Germinal center (tissue), 1 donor: ENCODE results near the gene TAF9.
"Not testable (repeated sequence)": the region's sequence is repeated elsewhere in the genome, so short reads cannot be mapped to it uniquely, and the experiment has no call there.

Source experiments
- DNase-seq: peaks from one replicate; pipeline ENCODE4 v3.0.0; 2012; ENCODE audit warnings: mixed read lengths, low spot score

TAF9 gene, protein sequence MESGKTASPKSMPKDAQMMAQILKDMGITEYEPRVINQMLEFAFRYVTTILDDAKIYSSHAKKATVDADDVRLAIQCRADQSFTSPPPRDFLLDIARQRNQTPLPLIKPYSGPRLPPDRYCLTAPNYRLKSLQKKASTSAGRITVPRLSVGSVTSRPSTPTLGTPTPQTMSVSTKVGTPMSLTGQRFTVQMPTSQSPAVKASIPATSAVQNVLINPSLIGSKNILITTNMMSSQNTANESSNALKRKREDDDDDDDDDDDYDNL

DNA sequence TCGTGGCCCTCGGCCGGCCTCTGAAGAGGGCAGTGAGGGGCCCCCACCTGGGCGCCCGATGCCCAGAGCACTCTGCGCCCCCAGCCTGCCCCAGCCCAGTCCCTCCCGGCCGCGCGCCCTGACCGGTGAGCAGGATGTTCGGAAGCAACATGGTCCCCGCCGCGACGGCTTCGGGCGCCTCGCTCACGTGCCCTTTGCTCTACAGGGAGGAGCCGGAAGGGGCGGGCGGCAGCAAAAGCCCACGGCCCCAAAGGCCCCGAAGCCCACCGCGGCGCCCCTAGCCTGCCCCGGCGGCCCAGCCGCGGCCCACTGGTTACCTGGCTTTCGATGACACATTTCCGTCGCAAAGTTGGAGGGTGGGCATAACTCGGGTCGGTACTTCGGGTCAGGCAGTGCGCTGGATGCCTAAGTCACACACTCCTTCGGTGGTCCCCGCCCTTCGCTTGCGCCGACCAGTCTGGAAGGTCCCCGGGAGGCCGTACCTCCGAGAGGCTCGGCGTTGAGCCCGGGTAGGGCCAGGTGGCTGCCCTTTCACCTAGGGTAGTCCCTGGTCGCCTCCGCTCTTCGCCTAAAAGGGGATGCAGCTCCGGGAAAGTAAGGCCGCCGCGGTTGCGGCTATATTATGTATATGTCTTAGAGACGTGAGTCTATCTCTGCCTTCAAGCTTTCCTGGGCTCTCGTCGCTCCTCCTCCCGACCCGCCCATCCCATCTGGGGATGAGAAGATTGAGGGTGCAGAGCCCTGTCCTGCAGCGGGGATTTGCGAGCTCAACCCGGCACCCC is at the start of gene TAF9, which contains the start of the genes AK6 and RAD17:
TSS of gene TAF9 (minus strand) at position 181 of the 782 bp plus-strand sequence. CDS start 3,783 bp downstream, outside the sequence.
TSS of gene AK6 (minus strand) at position 181 of the 782 bp plus-strand sequence. CDS start at position 151, 30 bp downstream.
TSS of gene RAD17 (plus strand) at position 479 of the 782 bp plus-strand sequence. CDS start 2,391 bp downstream, outside the sequence.
- DNase-seq, result peak; percentile 90

DNA sequence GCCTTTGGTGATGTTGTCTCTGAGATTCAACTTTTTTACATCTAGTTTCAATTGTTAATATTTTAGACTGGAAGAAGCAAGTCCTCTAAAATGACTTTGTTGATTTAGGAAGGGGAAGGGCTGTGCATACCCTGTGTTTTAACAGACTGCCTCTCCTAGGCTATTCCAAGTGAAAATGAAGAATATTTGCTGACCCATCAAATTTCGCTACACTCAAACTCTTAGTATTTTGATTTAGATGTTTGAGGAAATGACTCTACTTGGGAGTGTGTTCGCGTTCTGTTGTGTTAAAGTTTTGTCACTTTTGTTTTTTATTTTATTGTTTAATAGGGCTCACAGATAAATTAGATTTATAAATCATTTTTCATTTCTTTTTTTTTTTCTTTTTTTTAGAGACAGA is 49.2 kb upstream of the TAF9 start:
- DNase-seq, result no peak

DNA sequence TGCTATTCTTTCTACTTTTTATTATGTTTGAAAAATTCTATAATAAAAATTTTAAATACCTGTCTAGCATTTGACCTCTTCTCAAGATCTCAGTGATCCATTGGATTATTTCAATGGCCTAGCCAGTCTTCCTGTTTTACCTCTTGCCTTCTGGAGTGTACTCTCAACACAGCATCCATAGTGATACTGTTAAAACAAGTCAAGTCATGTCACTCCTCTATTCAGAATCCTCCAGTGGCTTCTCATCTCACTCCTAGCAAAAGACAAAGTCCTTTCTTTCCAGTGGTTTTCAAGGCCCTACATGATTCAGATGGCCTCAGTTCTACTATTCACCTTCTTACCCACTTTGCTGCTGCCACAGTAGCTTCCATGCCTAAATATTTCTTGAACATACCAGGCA is 47.4 kb upstream of the TAF9 start:
- DNase-seq, result no peak

DNA sequence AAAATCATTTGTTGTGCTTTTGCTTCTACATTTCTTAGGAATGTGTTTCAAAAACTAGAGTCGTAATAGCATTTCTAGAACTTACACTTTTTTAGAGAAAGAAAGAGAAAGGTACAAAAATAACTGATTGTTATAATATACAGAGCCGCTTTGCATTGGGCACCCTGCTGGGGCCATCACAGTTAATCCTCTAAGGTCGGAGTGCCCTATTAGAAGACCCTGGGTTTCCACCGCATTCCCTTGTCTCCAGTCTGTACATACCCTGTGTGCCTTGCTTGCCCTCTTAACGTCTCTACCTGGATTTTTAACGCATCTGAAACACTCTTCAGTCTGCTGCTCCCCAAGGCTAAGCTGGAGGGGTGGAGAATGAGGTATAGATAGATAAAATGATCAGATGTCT is 46.9 kb upstream of the TAF9 start:
- DNase-seq, result no peak

DNA sequence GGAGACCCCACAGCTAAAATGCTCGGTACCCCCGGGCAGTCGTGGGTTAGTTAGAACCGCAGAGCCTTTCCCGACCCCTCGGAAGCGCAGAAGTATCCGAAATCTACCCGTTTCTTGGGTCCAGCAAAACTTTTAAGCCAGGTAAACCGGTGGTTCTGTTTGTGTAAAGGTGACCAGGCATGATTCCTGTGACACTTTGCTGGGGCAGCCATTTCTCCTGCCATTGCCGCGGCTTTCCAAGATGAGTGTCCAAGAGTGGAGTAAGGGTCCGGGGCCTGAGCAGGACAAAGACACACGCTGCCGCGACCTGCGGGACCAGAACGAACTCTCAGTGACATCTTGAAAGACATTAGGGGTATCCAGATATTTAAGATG is 46.3 kb upstream of the TAF9 start:
- no peak for DNase-seq

DNA sequence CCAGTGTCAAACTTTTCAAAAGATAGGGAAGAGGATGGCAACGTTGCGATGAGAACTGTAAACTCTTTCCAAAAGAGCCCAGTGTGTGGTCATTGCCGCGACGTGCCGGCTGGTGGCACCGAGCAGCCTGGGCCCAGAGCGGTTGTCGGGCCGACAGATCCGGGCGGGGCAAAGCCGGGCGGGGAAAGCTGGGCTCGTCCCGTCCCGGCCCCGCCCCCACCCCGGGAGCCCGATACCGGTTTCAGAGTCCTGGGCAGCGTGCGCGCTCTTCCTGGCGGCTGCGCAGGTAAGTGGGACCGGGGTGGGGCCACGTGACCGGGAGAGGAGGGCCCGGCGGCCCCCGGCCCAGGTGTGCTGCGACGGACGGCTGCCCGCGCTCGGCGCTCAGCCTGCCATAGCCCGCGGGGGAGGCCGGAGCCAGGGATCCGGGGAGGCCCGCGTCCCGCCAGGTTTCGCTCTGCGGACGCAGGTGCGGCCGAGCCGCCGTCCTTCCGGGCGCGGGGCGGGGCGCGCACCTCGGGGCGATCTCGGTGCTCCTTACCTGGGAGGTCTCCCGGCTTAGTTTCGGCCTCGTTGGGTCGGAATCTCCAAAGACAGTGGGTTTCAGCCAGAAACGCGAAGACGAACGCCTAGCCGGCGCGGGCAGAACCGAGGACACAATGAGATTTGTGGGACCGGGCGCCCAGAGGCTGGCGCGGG is 45.7 kb upstream of the TAF9 start, which contains the start of gene MARVELD2:
TSS of gene MARVELD2 (plus strand) at position 232 of the 699 bp plus-strand sequence. CDS start 4,270 bp downstream, outside the sequence.
- DNase-seq, result peak; percentile 69

DNA sequence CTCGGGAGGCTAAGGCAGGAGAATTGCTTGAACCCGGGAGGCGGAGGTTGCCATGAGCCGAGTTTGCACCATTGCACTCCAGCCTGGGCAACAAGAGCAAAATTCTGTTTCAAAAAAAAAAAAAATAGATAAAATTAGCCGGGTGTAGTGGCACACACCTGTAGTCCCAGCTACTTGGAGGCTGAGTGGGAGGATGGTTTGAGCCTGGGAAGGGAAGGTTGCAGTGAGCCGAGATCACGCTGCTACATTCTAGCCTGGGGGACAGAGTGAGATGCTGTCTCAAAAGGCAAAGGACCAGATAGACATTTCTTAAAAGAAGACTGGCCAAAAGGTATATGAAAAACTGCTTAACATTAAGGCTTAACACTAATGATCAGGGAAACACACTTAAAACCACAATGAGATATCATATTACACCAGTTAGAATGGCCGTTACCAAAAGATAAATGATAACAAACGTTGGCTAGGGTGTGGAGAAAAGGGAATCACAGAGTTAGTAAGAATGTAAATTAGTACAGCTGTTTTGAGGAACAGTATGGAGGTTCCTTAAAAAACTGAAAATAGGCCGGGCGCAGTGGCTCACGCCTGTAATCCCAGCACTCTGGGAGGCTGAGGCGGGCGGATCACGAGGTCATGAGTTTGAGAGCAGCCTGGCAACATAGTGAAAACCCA is 35.5 kb upstream of the TAF9 start:
- DNase-seq, result no peak

DNA sequence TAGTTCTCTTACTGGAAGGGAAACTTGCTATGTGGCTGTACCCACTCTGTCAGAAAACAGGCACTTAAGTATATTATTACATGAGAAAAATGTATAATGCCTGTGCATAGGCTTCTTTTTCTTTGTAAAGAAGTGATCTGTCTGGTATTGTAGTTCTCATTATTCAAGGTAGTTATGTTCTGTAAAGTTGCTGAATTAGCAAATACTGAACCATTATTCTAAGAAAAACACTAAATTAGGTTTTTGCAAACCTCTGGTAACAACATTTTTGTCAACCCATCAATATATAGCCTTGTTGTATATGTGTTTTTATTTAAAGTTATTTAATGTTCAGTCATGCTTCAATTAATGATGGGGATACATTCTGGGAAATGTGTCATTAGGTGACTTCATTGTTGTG is 9.1 kb upstream of the TAF9 start:
- DNase-seq, result no peak

DNA sequence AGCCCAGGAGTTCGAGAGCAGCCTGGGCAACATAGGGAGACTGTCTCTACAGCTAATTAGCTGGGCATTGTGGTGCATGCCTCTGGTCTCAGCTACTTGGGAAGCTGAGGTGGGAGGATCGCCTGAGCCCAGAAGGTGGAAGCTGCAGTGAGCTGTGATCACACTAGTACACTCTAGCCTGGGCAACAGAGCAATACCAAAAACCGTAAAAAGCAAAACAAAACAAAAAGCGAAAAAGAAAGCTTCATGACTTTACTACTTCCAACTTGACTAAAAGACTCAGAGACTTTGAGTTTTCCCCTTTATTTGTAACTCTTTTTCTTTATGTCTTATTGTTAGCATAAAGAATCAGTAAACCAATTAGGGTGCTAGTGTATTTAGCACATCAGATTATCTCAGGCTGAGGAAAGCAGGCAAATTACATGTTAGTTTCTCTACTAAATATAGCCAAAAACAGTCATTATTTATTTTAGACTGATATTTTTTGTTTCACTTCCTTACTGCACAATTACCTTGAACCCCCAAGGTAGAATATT is 5.7 kb upstream of the TAF9 start:
- peak; percentile 60 for DNase-seq

DNA sequence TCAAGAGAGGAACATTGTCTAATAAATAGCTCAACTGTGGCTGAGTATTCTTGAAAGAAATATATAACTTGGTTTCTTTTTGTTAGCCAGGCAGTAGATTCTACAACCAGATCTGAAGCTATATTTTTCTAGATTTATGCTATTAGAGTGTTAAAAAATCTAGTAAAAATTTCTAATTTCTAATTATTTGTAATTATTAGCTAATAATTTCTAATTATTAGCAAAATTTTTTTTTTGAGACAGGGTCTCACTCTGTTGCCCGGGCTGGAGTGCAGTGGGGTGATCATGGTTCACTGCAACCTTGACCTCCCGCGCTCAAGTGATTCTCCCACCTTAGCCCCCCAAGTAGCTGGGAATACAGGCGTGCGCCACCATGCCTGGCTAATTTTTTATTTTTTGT is 3.1 kb upstream of the TAF9 start:
- no peak for DNase-seq

DNA sequence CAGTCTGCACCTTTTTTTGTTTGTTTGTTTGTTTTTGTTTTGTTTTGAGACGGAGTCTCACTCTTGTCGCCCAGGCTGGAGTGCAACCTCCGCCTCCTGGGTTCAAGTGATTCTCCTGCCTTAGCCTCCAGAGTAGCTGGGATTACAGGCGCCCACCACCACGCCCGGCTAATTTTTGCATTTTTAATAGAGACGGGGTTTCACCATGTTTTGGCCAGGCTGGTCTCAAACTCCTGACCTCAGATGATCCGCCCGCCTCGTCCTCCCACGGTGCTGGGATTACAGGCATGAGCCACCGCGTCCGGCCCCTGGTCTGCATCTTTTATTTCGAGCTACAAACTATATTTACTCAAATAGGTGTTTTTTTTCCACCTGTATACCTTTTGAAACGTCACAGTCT is 1.0 kb upstream of the TAF9 start:
- not testable (repeated sequence) for DNase-seq

DNA sequence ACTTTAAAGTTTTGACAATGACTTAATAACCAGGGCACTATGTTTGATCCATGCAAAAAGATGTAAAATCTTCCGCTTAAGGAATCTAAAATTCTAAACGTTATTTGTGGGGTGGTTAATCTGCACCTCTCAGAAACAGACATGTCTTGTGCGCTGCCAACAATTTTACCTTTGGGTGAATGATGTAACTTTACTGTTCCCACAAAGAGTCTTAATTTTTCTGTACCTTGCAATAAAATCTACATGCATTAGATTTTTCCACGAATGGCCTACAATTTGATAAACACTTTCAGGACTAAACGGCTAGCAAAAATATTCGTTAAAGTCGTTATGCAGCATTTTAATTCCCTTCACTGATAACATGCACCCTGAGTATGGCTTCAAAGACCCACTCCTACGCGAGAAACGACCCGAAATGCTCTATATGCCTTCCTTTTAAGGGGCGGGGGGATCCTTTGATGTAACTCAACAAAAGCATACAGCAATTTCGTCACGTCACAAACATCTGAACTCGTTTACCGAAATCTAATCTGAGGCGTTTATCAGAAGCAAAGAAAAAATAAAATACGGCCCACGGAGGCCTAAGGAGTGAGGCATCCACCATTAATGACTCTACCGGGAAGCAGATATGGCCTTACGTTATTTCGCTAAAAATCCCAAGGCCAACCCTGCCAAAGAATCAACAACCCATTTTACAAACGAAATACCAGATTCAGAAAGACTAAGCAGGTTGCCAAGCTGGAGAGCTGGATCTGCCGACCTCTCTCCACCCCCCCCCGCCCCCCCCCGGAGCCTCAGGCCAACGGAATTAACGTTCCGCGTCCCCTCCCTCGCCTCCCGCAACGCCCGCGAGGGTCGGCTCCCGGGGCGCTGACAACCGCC is 621 bp downstream of the TAF9 start:
- no peak for DNase-seq

DNA sequence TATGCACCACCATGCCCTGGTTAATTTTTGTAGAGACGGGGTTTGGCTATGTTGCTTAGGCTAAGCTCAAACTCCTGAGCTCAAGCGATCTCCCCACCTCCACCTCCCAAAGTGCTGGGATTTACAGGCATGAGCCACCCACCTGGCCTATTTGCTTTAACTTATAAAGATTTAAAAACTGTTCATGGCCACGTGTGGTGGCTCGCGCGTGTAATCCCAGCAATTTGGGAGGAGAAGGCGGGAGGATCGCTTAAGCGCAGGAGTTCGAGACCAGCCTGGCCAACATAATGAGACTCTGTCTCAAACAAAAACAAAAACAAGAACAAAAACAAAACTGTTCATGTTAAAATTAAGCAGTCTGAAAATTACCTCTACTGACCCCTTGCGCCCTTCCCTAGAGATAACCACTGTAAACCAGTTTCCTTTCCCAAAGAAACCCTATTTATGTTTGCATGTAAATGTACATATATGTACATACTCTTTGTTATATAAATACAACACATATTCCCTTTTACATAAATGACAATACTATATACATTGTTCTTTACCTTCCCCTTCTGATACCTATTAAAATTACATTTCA is 1.5 kb downstream of the TAF9 start:
- no peak for DNase-seq

DNA sequence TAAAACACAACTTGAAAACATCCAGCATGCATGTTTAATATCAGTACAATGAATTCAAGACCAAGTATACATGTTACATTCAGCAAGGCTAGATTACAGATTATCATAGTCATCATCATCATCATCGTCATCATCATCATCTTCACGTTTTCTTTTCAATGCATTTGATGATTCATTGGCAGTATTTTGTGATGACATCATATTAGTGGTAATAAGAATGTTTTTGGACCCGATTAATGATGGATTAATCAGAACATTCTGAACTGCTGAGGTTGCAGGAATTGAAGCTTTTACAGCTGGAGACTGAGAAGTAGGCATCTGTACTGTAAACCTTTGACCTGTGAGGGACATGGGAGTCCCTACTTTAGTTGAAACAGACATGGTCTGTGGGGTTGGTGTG is 4.5 kb downstream of the TAF9 start:
- no peak for DNase-seq

DNA sequence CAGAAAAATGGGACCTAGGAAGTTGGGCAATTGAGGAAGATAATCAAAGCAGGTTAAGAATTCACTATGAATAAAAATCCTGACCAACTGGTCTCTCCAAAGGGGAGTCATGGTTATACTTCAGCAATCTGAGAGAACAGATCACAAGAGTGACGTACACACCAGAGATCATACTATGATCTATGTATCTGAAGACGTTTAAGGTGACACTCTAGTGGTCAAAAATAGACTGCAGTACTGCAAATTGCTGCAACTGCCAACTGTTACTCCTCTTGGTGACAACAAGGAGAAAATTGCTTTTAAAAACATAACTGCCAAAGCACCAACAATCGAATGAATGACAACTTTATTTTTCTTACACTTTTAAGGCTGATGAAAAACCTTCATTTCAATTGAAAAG is 4.9 kb downstream of the TAF9 start:
- peak; percentile 41 for DNase-seq

DNA sequence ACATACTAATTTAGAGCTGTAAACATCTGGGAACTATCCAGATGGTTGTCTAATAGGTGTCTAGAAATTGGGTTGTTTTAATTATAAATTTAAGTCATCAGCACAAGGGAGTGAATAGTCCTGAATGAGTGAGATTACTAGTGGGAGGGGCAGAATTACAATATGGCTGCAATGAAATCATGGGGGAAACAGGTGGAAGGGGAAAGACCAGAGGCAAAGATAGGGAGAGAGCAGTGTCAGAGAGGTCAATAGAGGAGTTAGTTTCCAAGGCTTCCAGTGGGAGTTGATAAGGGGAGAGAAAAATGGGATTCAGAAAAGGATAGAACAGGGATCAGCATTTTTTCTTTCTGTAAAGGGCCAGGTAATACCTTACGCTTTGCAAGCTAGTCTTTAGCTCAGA is 8.9 kb downstream of the TAF9 start:
- no peak for DNase-seq

DNA sequence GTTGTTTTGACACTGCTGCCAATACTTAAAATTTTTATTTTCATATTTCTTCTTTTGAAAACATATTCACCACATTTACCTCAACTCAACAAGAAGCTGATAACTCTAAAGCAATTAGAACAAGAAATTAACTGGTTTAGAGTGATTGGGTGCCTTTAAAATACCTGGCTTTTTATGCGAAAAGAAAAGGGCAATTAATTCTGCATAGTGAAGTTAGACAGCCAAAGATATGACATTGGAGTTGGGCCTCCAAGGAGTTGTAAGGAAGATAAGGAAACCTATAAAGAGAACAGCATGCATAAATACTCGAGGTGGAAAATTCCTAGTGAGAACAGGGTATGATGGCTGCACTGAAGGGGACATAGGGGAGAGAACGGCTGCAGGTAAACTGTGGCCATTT is 9.6 kb downstream of the TAF9 start:
- DNase-seq, result no peak

DNA sequence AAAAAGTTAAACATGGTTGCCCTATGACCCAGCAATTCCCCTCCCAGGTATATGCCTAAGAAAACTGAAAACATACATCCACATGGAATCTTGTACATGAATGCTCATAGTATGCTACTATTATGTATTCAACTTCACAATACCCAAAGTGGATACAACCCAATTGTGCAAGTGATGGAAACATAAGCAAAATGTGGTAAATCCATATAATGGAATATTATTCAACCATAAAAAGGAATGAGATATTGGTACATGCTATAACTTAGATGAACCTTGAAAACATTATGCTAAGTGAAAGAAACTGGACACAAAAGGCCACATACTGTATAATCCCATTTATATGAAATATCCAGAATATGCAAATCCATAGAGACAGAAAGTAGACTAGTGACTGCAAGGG is 18.7 kb downstream of the TAF9 start:
- DNase-seq, result no peak

DNA sequence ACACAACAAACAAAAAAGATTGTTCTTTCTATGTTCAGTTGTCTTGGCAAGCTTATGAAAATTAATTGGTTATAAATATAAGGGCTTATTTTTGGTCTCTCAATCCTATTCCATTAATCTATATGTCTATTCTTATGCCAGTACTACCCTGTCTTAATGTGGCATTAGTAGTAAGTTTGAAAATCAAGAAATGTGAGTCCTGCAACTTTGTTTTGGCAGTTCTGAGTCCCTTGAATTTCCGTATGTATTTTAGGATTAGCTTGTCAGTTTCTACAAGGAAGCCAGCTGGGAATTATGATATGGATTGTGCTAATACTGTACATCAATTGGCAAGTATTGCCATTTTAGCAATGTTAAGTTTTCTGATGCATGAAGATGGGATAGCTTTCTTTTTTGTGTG is 26.2 kb downstream of the TAF9 start:
- DNase-seq, result no peak

DNA sequence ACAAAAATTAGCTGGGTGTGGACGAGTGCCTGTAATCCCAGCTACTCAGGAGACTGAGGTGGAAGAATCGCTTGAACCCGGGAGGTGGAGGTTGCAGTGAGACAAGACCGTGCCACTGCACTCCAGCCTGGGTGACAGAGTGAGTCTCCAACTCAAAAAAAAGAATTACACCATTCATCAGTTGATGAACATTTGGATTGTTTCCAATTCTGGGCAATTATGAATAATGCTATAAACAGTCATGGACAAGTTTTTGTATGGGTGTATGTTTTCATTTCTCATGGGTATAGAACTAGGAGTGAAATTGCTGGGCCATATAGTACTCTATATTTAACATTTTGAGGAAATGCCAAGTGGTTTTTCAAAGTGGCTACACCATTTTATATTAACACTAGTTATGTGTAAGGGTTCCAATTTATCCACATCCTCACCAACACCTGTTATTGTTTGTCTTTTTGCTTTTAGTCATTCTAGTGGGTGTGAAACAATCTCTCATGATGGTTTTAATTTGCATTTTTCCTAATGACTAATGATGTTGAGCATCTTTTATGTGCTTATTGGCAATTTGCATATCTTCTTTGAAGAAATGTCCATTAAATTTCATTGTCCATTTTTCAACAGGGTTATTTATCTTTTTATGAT is 27.7 kb downstream of the TAF9 start:
- no peak for DNase-seq
